ENCODE measurements around the gene GRK5. TPM values are rescaled to one million over a fixed set of nuclear protein-coding genes. Genes with fewer than 3 reads are reported as not detected.

The GRK5 gene
- total RNA-seq, 3 donors from 2014 or later (not counting 1 experiment from before 2014, with no cell fraction given), result 37.6 to 54.3 (median 47.9) TPM

- H3K27ac Mint-ChIP-seq, result no peak overlapping the region
- no peaks in the 10 kb centered on the region for H3K9me3 ChIP-seq (ENCODE audit: control insufficient read depth, insufficient read depth, low read length)
- 92% methylated on average over 14 of the region's 14 CpGs for WGBS (ENCODE audit: insufficient coverage)
- intact Hi-C loops (cut with micrococcal nuclease), result no loop called here
- H3K4me3 ChIP-seq (ENCODE audit: low read length), result no peak overlapping the region
- H3K4me1 Mint-ChIP-seq, result no peaks in the 10 kb centered on the region
- H3K27me3 Mint-ChIP-seq (ENCODE audit: low read depth in 2 of 2), result no peaks in the 10 kb centered on the region
- H3K27me3 ChIP-seq (ENCODE audit: control insufficient read depth, insufficient read depth, low read length), result no peaks in the 10 kb centered on the region
- ATAC-seq (no peak), DNase-seq (no peak)
- H3K4me1 ChIP-seq (ENCODE audit: control insufficient read depth, insufficient read depth, low read length), result no peaks in the 10 kb centered on the region
- H3K4me3 Mint-ChIP-seq, result no peak overlapping the region
- H3K27ac ChIP-seq (ENCODE audit: low read length), result no peak overlapping the region
- peaks cover 8% of the 10 kb centered on the region for H3K36me3 ChIP-seq (ENCODE audit: control insufficient read depth, insufficient read depth, low read length)
- no peaks in the 10 kb centered on the region for H3K9me3 Mint-ChIP-seq
- no peak for TF ChIP-seq CTCF (IDR thresholded peaks at IDR 0.05)
- H3K36me3 Mint-ChIP-seq, result no peaks in the 10 kb centered on the region
Measured at GRCh38 chr10:119452396-119452795, 245.0 kb downstream of the GRK5 start.

- no peak for TF ChIP-seq CTCF (IDR thresholded peaks at IDR 0.05)
- no peak overlapping the region for H3K27ac ChIP-seq (ENCODE audit: low read length)
- Mint-ChIP-seq H3K36me3 (no peaks in the 10 kb centered on the region), H3K27me3 (ENCODE audit: low read depth in 2 of 2) (no peaks in the 10 kb centered on the region), H3K4me3 (no peak overlapping the region), H3K9me3 (no peaks in the 10 kb centered on the region), H3K4me1 (no peaks in the 10 kb centered on the region), H3K27ac (no peak overlapping the region)
- no peak for ATAC-seq
- H3K9me3 ChIP-seq (ENCODE audit: control insufficient read depth, insufficient read depth, low read length), result no peaks in the 10 kb centered on the region
- H3K4me1 ChIP-seq (ENCODE audit: control insufficient read depth, insufficient read depth, low read length), result no peaks in the 10 kb centered on the region
- no peaks in the 10 kb centered on the region for H3K27me3 ChIP-seq (ENCODE audit: control insufficient read depth, insufficient read depth, low read length)
- 96% methylated on average over 11 of the region's 11 CpGs for WGBS (ENCODE audit: insufficient coverage)
- H3K36me3 ChIP-seq (ENCODE audit: control insufficient read depth, insufficient read depth, low read length), result peaks cover 5% of the 10 kb centered on the region
- no peak for DNase-seq
- intact Hi-C loops (cut with micrococcal nuclease), result no loop called here
- H3K4me3 ChIP-seq (ENCODE audit: low read length), result no peak overlapping the region
Measured at GRCh38 chr10:119453313-119453712, 245.9 kb downstream of the GRK5 start.

- Histone ChIP-seq H3K27ac (ENCODE audit: low read length) (no peak overlapping the region), H3K4me1 (ENCODE audit: control insufficient read depth, insufficient read depth, low read length) (no peaks in the 10 kb centered on the region), H3K4me3 (ENCODE audit: low read length) (no peak overlapping the region), H3K36me3 (ENCODE audit: control insufficient read depth, insufficient read depth, low read length) (peaks cover 3% of the 10 kb centered on the region), H3K9me3 (ENCODE audit: control insufficient read depth, insufficient read depth, low read length) (no peaks in the 10 kb centered on the region), H3K27me3 (ENCODE audit: control insufficient read depth, insufficient read depth, low read length) (no peaks in the 10 kb centered on the region)
- Mint-ChIP-seq H3K4me1 (no peaks in the 10 kb centered on the region), H3K9me3 (no peaks in the 10 kb centered on the region), H3K27me3 (ENCODE audit: low read depth in 2 of 2) (no peaks in the 10 kb centered on the region), H3K27ac (peak overlapping the region in 1 of 2 donors; percentile 59), H3K4me3 (no peak overlapping the region), H3K36me3 (no peaks in the 10 kb centered on the region)
- ATAC-seq, result no peak
- TF ChIP-seq CTCF (IDR thresholded peaks at IDR 0.05), result no peak
- 95% methylated on average over 13 of the region's 13 CpGs for WGBS (ENCODE audit: insufficient coverage)
- intact Hi-C loops (cut with micrococcal nuclease), result no loop called here
- no peak for DNase-seq
Measured at GRCh38 chr10:119454316-119454715, 246.9 kb downstream of the GRK5 start.

- Mint-ChIP-seq H3K36me3 (no peaks in the 10 kb centered on the region), H3K9me3 (no peaks in the 10 kb centered on the region), H3K27ac (no peak overlapping the region), H3K4me3 (no peak overlapping the region), H3K27me3 (ENCODE audit: low read depth in 2 of 2) (no peaks in the 10 kb centered on the region), H3K4me1 (no peaks in the 10 kb centered on the region)
- Histone ChIP-seq H3K36me3 (ENCODE audit: control insufficient read depth, insufficient read depth, low read length) (peaks cover 3% of the 10 kb centered on the region), H3K27ac (ENCODE audit: low read length) (no peak overlapping the region), H3K4me1 (ENCODE audit: control insufficient read depth, insufficient read depth, low read length) (no peaks in the 10 kb centered on the region), H3K9me3 (ENCODE audit: control insufficient read depth, insufficient read depth, low read length) (no peaks in the 10 kb centered on the region), H3K4me3 (ENCODE audit: low read length) (no peak overlapping the region), H3K27me3 (ENCODE audit: control insufficient read depth, insufficient read depth, low read length) (no peaks in the 10 kb centered on the region)
- no peak for ATAC-seq
- intact Hi-C loops (cut with micrococcal nuclease), result no loop called here
- DNase-seq, result no peak
- TF ChIP-seq CTCF (IDR thresholded peaks at IDR 0.05), result no peak
- 95% methylated on average over 18 of the region's 18 CpGs for WGBS (ENCODE audit: insufficient coverage)
Measured at GRCh38 chr10:119454990-119455389, 247.6 kb downstream of the GRK5 start.

All from natural killer cell (primary cell).